ENCODE data around the gene SCGB1A1.

Gene SCGB1A1

GRCh38 chr11:62457478-62457877, 38.6 kb downstream of the SCGB1A1 start:
- H3K27ac ChIP-seq: no peak overlapping the region
- ChIA-PET POLR2A (ENCODE audit: low non-redundant PET) (no interaction called here), CTCF (interaction anchor here (0.7 to 1.3 kb wide), 4 partner anchors 33 to 1903 kb away, joined by 3 to 7 read pairs (median 4); no protein-coding TSS in a partner anchor)
- DNase-seq (ENCODE audit: low spot score): no peak
- TF ChIP-seq CTCF (conservative IDR thresholded peaks at IDR 0.05; ENCODE audit: low read depth): no peak

GRCh38 chr11:62458212-62459002, 39.6 kb downstream of the SCGB1A1 start:
- DNase-seq (ENCODE audit: low spot score): no peak
- TF ChIP-seq CTCF (conservative IDR thresholded peaks at IDR 0.05; ENCODE audit: low read depth): no peak
- H3K27ac ChIP-seq: no peak overlapping the region; the same call in 1 of the 2 replicates
- CTCF ChIA-PET: interaction anchor here (0.5 to 1.3 kb wide), 7 partner anchors 9 to 1902 kb away, joined by 3 to 7 read pairs (median 4); no protein-coding TSS in a partner anchor
- POLR2A ChIA-PET (ENCODE audit: low non-redundant PET): interaction anchor here (0.5 kb wide), 1 partner anchor 253 kb away, joined by 4 read pairs; no protein-coding TSS in a partner anchor

GRCh38 chr11:62459080-62459479, 40.2 kb downstream of the SCGB1A1 start:
- H3K27ac ChIP-seq: no peak overlapping the region
- no peak for TF ChIP-seq CTCF (conservative IDR thresholded peaks at IDR 0.05; ENCODE audit: low read depth)
- ChIA-PET CTCF (interaction anchor here (0.5 to 1.2 kb wide), 3 partner anchors 9 to 242 kb away, joined by 3 to 5 read pairs (median 4); no protein-coding TSS in a partner anchor), POLR2A (ENCODE audit: low non-redundant PET) (no interaction called here)
- no peak for DNase-seq (ENCODE audit: low spot score)

- no peak for DNase-seq (ENCODE audit: low spot score)
- TF ChIP-seq CTCF (conservative IDR thresholded peaks at IDR 0.05; ENCODE audit: low read depth): no peak
- H3K27ac ChIP-seq: peak overlapping the region; percentile 41; the same call in 1 of the 2 replicates
- CTCF ChIA-PET: no interaction called here
- POLR2A ChIA-PET (ENCODE audit: low non-redundant PET): no interaction called here
Measured at GRCh38 chr11:62461740-62462507, 43.1 kb downstream of the SCGB1A1 start.

- ChIA-PET CTCF (no interaction called here), POLR2A (ENCODE audit: low non-redundant PET) (no interaction called here)
- DNase-seq (ENCODE audit: low spot score): no peak
- no peak overlapping the region for H3K27ac ChIP-seq
- no peak for TF ChIP-seq CTCF (conservative IDR thresholded peaks at IDR 0.05; ENCODE audit: low read depth)
Measured at GRCh38 chr11:62462508-62462892, 43.7 kb downstream of the SCGB1A1 start.

GRCh38 chr11:62463121-62463542, 44.3 kb downstream of the SCGB1A1 start:
- TF ChIP-seq CTCF (conservative IDR thresholded peaks at IDR 0.05; ENCODE audit: low read depth): no peak
- ChIA-PET CTCF (interaction anchor here (0.7 kb wide), 1 partner anchor 57 kb away, joined by 6 read pairs; no protein-coding TSS in a partner anchor), POLR2A (ENCODE audit: low non-redundant PET) (no interaction called here)
- no peak for DNase-seq (ENCODE audit: low spot score)
- H3K27ac ChIP-seq: no peak overlapping the region
